Dermis microvascular lymphatic vessel endothelial cell (primary cell): ENCODE measurements around the gene C1orf226. TPM values are rescaled to one million over a fixed set of nuclear protein-coding genes. Genes with fewer than 3 reads are reported as not detected.

Experiments used
- DNase-seq, 2 donors: peaks; one replicate each; pipeline versions ENCODE4 v3.0.0 to v3.0.0-alpha.2; 2010; ENCODE audit warnings: low read depth in 2 of 2
- total RNA-seq: library from RNA; depleted of rRNA; stranded (reverse); fragments of >200 nt; gene quantifications from 2 replicates; pipeline ENCODE4 v1.2.1, GENCODE V29; 2014

Gene C1orf226
- total RNA-seq, 1 donor from 2014 or later: under 0.01 TPM

DNA sequence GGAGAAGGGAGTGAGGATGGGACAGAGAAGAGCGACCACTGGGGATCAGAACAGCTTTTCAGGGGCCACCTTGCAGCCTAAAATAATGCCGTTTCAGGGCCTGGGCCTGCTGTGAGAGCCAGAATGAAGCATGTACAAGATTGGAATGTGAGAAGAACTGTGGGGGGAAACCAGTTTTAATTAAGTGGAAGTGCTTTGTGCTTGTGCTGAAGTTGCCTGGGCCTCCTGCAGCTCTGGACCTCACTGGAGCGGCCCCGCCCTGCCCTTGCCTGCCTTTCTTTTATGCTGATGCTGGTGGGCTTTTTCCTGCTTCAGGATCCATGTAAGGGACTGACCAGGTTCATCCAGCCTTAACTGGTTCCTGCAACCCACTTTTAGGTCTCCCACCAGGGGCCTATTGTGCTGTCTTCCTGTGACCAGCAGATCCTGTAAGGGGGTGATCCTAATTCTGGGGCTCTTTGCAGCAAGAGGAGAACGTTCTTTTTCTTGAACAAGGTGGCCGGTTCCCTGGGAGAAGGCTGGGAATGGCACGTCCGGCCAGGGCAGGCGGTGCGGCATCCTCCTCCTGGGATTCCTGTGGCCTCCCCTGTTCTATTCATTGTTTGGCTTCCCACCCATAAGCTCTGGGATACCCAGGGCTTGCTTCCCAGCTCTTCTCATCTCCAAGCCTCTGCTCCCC, 3.2 kb downstream of the C1orf226 start:
- DNase-seq: no peak

GRCh38 chr1:162385280-162385623, 3.7 kb downstream of the C1orf226 start:
- no peak for DNase-seq

GRCh38 chr1:162385702-162386101, 4.2 kb downstream of the C1orf226 start:
- no peak for DNase-seq

DNA sequence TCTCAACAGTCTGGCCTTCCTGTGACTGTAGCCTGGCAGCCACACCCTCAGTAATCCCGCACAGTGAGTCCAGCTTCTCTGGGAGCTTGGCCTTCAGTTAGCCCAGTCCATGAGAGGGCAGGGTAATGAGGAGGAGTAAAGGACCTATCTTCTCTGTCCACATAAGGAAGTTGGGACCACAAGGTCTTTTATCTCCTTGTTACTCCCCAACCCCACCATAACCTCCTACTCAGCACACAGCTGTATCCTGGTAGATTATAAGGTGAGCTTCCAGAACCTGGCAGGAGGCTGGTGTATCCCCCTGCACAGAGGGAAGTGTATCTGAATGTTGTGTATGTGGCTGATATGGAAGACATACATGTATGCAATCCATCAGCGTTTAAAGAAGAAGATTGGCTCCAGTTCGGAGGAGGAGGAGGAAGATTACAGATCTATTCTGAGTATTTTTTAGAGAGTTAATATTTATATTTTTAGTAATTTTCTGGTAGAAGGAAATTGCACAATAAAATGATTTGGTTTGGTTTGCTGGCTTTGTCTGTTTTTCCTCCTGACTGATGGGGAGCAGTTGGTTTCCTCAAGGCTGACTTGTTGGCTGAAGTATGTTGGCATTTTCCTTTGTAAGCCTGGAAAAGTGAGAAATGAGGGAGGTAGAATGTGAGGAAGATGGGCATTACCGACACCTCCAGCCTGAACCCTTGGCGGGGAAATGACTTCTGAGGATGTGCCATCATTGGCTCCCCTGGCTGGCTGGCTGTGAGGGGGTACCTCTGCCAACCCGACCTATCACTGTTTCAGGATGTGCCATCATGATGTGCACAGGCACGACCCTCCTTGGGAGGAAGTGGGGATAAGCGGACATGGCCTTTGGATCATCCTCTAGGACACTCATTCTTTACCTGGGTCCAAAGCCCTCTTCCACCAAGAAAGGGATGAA, 5.0 kb downstream of the C1orf226 start:
- DNase-seq: no peak

DNA sequence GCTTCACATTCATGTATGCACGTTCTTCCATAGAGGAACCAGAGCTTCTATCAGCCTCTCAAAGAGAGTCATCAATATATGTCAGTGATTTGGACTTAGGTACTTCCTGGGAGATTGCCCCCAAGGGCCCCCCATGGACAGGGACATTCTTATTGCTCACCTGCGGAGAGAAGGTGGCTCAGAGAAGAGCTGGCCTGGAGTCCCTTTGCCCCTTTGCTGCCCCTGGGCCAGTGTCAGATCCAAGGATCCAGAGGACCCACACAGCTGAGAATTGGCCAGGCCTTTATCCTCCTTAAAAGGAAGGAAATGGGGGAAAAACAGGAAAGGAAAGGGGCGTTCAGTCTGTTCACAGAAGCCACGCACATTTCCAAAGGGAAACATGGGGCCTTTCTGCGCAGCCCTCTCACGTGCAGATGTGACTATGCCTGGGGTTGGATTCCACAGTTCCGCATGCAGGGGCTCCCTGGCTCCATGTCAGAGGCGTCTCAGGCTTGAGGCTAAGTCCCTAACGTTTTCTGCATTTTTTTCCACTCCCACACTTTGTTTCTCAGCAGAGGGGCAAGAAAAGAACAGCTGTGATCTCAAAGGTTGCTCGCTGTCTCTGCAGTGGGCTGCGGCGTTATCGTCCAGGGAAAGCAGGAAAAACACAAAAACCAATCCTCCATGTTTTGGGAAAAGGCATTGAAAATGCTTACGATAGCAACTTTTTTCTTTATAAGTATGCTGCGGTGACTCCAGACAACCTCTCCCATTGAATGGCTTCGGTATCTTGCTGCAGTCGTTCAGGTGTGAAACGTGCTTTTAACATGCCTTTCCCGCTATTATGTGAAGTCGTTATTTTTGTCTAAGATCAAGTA, 5.9 kb downstream of the C1orf226 start:
- DNase-seq: no peak

DNA sequence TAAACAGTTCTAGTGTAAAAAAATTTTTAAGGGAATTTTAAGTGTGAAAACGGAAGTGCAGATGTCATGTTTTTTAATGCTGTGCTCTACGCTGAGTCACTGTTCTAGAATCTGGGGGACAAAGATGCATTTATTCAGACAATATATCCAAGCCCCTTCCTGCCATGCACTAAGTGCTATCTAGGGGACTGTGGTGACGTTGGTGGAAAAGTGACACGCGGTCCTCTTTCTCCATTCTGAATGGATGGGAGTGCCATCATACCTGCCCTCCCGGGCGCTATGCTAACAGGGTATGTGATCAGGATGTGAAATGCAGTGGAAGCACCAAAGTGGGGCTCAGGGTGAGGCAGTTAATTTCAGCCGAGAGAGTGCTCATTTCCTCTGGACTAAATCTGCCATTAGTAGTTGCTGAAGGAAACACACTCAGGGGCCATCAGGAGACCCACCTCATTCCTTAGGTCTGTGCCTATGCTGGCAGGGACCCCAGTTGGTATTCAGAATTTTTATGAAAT, 6.6 kb downstream of the C1orf226 start:
- DNase-seq: no peak

GRCh38 chr1:162388615-162389014, 7.1 kb downstream of the C1orf226 start:
- DNase-seq: no peak

- peak; percentile 5 to 41 for DNase-seq
Observed at GRCh38 chr1:162389021-162389818, 7.7 kb downstream of the C1orf226 start.

- DNase-seq: no peak
Observed at GRCh38 chr1:162389971-162390370, 8.4 kb downstream of the C1orf226 start.

DNA sequence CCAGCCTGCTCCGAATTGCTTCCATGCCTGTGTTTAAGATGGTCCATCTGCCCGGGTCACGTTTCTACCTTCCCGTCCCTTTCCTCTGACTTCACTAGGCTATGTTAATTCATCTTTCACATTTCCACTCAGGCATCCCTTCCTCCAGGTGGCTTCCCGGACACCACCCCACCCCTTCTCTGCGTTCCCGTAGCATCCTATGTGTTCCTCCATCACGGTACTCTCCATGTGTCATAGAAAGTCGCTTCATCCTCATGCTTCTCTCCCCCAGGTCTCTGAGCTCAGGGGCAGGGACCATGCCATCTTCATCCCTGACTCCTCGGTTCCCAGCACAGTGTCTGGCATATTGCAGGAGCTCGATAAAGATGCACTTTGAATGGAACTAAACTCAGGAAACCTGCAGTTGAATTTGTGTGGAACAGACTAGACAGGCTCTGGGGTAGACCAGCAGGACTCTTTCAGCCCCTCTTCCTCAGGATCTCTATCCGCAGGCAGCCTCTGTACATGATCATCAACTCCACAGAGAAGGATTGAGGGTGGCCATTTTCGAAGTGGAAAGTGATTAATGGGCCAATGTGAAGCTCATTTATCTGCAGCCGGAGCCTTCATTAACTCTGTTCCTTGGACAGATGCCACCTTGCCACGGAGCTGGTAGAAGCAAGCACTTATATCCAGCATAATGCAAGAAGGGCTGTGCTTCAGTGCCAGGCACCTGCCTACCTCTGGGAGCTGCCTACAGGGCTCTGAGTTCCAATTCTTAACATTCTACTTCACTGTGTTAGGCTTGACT, 9.1 kb downstream of the C1orf226 start:
- DNase-seq: no peak

DNA sequence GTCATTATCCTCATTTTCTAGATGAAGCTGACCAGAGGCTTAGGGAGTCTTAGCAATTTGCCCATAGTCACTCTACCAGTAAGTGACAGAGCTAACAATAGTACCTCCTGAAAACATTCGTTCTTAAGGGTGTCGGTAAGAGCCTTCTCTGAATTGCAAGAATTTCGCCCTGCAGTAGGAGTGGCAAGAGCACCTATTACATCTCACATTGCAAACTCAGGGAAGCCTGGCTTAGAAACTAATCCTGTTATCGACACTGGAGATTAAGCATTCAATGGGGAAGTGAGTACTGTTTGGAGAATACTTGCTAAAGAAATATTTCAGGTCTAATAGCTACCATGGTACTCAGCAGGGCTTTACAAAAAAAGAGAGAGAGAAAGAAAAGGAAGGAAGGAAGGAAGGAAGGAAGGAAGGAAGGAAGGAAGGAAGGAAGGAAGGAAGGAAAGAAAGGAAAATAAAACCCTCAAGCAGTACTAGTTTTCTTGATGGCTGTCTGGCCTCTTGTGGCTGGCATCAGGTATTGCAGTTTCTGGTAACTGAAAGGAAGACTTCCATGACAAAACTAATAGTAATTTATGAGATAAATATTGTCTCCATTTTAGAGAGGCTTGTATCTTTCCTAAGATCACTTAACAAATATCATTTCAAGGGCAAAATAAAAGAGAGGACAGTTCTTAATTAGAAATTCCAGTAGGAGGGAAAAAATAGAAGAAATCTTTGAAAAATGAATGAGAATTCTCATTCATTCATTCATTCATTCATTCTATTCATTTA, 10.4 kb downstream of the C1orf226 start:
- peak; percentile 18 to 64 for DNase-seq

DNA sequence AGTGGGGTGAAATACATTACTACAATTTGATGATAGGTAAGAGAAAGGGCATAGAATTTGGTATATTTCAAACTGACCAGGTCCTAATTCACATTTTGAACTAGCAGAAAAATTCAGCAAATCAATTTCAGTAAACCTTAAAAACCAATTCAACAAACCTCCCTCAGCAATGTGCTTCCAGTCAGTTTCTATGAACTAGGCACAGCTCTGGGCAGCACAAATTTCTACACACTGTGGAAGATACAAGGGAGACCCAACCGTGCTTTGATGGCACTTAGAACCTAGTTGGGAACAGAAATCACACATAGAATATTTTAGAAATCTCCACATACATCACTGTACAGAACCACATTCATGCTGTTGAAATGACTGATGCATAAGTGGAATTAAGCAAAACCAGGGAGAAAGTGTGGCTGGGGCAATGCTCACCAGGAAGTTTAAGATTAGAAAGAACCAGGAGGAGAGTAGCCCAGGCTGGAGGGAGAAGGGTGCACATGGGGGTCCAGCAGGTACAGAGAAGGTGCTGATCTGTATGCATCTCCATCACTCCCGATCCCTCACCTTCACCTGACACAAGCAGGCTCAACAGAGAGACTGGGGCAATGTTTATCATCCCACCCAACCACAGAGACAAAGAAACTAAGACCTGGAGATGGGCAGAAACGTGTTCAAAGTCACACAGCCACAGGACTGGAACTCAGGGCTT, 14.8 kb downstream of the C1orf226 start:
- DNase-seq: no peak

DNA sequence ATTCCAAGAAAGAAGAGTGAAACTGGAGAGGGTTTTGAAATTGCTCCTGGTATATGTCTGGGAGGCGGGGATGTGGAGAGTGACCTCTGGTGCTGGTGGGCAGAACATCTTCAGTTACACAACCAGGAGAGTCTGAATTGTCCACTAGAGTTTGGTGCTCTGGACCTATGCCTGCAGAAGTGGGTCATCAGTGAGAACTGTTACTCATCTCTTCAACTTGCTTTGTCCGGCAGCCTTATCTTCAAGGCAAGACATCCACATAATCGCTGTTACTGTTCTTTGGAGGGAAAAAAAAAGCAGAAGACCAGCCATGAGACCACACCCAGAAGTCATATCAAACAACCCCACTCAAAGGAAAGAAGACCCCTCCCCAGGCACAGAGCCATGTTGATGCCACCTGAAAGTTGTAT, 15.5 kb downstream of the C1orf226 start:
- DNase-seq: no peak

GRCh38 chr1:162397943-162398560, 16.5 kb downstream of the C1orf226 start:
- DNase-seq: no peak

DNA sequence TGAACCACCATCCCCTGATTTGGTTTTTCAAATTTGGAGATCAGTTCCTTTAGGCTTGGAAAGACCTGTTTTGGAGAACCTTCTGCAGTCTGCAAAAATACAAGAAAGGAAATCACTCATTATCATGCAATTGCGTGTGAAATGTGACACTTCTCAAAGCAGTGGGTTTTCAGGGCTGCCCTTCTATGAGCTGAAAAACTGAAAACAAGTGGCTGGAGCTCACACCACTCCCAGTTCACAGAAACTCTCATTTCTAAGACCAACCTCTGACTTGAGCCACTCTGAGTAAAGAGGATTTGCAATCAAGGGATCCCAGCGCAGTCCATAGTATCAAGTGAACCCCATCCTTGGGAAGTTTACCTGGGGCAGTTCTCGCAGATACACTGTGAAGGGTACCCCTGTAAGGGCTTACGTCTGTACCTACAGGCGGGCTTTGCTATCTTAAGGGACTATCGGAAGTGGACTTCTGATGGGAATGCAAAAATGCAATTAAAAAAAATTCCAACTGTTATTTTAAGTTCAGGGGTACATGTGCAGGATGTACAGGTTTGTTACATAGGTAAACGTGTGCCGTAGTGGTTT, 17.6 kb downstream of the C1orf226 start:
- no peak for DNase-seq

- no peak for DNase-seq
Observed at GRCh38 chr1:162400790-162401355, 19.3 kb downstream of the C1orf226 start.

- no peak for DNase-seq
Observed at GRCh38 chr1:162404550-162405160, 23.1 kb downstream of the C1orf226 start.
